ACHN (cell line): ENCODE measurements around the gene ARID4B.

Experiments used
- DNase-seq: peaks from one replicate; pipeline ENCODE4 v3.0.0-alpha.2; 2015
- in situ Hi-C: cut with HindIII; loops from 2 replicates; pipeline ENCODE4 v1.10.0; 2017; ENCODE audit warnings: low sequenced_read_pairs, low pct_ligation_motif_present, low pct_unique_long_range_greater_than_20kb

ARID4B gene

DNA sequence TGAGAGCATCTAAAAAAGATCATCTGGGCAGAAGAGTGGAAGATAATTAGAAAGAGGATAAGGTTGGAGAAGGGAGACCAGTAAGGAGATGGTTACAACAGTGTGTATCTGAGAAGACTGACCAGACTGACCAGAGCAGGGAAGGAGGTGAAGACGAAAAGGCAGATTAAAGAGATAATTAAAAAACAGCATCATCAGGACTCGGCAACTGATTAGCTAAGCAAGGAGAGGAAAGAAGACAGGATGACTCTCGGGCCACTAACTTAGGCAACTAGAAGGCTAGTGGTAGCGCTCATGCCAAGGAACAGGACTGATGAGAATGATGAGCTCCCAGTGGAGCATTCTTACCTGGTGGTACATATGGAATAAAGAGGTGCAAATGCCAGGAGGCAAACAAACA, 170.8 kb downstream of the ARID4B start:
- DNase-seq = no peak
- in situ Hi-C loops = no loop called here

DNA sequence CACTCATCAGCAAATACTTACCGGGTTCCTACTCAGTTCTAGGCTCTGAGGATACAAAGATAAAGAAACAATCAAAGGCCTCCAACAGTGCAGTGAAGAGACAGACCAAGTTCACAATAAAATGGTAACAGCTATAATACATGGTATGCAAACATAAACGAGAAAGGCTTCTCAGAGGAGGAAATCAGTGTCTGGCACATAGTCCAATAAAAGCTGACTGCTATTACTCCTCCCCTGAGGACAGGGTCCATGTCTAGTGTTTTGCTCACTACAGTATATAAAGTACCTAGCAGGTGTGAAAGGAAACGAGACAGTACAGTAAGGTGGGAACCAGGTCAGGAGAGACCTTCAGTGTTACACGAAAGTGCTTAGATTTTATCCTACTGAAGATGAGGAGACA, 171.2 kb downstream of the ARID4B start:
- in situ Hi-C loops = no loop called here
- no peak for DNase-seq

DNA sequence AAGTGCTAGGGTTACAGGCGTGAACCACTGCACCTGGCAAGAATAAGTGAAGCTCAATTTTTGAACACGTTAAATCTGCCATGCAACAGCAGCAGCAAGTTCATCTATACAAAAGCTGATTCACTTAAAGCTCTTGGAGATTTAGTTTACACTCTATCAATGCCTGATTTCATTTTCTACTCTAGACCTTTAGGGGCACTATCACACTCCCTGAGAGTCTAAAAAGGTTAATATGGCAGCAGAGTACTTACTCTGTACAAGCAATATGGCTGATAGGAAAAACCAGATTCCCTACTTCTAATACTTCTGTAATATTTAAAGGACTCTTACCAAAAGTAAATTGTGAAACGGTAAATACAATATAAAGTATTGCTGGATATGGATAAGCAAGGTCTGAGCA, 171.7 kb downstream of the ARID4B start:
- in situ Hi-C loops = no loop called here

DNA sequence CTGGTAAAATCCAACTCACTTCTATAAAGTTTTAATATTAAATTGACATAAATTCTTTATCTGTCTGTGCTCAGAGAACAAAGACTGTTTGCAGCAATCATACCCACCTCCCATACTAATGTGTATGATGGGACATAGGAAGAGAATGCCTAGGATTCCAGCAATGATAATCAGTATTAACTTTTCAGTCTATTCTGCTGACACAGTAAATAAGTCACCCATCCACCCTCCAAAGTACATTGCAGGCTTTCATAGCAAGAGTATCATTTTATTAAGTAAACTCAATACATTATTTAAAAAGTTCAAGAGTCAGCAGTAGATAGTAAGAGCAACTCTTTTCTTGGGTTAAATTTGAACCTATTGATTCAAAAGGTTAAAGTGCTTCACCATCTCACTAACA, 175.7 kb downstream of the ARID4B start:
- in situ Hi-C loops = no loop called here
- DNase-seq = no peak

More for the DNA sequence above, 171.7 kb downstream of the ARID4B start:
- DNase-seq = no peak

DNA sequence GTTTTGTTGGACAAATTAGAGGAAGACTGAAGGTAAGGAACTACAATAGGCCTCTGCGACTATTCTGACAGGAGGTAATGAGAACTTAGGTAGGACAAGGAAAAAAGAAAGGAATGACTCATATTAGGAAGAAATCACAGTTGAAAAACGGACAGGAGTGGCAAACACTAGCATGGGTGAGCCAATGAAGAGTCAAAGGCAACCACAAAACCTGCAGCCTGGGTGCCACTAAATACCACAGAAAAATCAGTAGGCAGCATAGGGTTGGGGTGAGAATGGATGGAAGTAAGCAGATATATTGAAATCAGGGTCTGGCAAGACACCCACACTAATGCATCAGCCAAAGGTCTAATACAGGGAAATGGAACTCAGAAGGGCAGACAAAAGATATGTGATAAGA, 176.9 kb downstream of the ARID4B start:
- in situ Hi-C loops = no loop called here
- no peak for DNase-seq

DNA sequence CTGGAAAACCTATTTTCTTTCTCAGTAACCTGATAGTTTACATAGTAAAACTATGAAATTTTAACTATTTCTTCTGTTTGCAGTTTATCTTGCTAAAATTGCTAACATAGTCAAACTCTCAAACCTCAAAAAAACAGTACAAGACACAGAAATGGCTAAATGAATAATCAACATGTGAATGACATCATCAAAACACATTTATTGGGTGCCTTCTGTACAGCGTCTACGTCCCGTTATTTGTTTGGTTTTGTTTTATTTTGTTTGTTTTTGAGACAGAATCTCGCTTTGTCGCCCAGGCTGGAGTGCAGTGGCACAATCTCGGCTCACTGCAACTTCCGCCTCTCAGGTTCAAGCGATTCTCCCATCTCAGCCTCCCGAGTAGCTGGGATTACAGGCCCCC, 178.2 kb downstream of the ARID4B start:
- in situ Hi-C loops = no loop called here

DNA sequence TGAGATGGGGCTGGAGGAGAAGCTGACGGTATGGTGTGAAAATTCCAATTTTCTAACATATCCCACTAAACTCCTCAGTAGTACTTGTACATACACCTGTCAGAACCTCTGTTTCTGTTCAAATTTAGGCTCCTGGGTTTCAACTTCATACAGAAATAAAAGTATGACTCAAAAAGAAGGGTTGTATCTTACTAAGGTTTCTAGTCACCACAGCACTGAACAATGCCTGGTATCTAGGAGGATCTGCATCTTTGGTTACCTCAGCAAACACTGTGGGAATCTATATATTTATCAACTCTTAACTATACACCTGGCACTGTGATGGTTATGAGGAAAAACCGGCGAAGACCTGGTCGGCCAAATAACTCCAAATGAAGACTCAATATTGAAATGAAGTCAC, 180.7 kb downstream of the ARID4B start:
- DNase-seq = no peak
- in situ Hi-C loops = no loop called here

More for the DNA sequence above, 178.2 kb downstream of the ARID4B start:
- no peak for DNase-seq

DNA sequence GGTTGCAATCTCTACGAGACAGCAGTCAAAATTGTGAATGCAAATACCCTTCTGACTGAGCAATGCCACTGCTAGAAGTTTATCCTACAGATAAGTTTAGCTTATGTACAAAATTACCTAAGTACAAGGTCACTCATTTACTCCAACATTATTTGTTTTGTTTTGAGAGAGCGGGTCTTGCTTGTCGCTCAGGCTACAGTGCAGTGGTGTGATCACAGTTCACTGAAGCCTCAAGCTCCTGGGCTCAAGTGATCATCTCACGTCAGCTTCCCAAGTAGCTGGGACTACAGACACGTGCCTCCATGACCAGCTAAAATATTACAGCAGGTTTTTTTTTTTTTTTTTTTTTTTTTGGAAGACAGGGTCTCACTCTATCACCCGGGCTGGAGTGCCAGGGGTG, 182.3 kb downstream of the ARID4B start:
- in situ Hi-C loops = no loop called here

DNA sequence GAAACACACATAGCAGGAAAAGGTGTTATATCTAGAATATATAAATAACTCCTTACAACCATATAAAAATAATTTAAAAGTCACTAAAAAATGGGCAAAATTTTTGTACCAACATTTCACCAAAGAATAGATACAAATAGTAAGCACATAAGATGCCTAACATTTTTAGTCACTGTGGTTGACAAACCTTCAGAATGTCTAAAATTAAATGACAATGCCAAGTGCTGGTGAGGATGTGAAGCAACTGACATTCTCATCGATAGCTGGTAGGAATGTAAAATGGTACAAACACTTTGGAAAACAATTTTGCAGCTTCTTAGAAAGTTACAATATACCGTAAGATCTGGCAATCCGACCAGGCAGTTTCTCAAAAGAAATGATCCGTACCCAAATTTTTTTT, 185.0 kb downstream of the ARID4B start:
- in situ Hi-C loops = no loop called here
- no peak for DNase-seq

More for the DNA sequence above, 182.3 kb downstream of the ARID4B start:
- DNase-seq = no peak

DNA sequence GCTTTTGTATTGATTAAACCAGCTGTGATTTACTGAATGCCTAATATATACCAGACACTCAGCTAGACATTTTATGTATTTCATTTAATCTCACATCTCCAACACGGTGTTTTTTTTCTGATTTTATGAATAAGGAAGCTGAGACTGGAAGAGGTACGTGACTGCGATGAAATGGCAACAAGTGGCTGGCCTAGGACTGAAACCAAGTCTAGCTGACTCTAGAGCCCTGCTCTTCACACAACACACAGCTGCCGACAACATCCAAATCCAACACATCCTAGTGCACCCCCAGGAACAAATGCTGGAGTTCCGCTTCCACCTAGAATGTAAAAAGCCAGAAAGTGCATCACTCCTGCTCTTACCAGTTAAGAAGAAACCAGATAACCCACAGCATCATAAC, 188.7 kb downstream of the ARID4B start:
- in situ Hi-C loops = no loop called here
- no peak for DNase-seq

DNA sequence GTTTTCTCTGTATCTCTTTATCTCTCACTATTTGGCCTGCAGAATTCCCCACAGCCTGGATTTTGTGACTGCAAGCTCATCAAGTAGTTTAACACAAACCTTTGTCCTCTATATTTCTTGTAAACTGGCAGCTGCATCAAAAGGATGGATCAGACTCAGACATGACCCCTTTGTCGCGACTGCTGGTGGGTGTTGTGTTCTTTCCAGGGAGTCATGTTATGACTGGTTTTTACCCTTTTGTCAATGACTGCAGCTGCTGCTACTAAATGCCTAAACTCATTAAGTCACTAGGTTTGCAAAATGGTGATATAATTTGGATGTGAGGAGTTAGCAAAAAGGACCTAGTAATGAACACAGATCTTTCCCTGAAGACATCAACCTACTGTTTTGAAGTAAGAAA, 189.2 kb downstream of the ARID4B start:
- in situ Hi-C loops = no loop called here
- DNase-seq = no peak

DNA sequence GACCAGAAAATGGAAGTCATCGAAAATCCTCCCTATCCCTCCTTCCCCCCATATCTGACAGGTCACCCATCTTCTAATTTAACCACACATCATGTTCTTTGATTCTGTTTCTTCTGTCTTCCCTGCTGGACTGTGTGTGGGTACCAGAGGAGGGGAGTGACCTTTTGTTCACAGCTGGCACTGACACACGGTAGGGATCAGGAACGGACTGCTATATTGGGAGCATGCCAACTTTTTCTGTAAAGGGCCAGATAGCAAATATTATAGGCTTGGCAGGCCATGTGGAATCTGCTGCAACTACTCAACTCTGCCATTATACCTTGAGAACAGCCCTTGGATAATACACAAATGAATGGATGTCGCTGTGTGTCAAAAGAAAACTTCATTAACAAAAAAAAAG, 191.9 kb downstream of the ARID4B start:
- in situ Hi-C loops = no loop called here
- no peak for DNase-seq

DNA sequence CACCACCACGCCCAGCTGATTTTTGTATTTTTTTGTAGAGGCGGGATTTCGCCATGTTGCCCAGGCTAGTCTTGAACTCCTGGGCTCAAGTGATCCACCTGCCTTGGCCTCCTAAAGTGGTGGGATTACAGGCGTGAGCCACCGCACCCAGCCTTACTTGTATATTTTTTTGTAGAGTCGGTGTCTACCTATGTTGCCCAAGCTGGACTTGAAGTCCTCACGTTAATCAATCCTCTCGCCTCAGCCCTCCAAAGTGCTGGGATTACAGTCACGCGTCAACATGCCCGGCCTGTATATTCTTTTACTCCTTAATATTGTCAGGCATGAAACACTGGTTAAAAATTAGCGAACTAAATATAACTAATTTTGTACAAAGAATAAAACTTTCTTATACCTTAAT, 193.8 kb downstream of the ARID4B start:
- in situ Hi-C loops = no loop called here
- no peak for DNase-seq

DNA sequence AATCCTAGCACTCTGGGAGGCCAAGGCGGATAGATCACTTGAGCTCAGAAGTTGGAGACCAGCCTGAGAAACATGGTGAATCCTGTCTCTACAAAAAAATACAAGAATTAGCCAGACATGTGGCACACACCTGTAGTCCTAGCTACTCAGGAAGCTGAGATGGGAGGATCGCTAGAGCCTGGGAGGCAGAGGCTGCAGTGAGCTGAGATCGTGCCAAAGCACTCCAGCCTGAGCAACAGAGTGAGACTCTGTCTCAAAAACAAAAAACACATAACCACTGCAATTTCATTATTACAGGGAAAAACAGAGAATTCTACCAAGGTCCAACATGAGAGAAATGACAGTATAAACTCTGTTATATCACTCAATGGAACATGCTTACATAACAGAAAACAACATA, 194.9 kb downstream of the ARID4B start:
- DNase-seq = no peak
- in situ Hi-C loops = no loop called here

DNA sequence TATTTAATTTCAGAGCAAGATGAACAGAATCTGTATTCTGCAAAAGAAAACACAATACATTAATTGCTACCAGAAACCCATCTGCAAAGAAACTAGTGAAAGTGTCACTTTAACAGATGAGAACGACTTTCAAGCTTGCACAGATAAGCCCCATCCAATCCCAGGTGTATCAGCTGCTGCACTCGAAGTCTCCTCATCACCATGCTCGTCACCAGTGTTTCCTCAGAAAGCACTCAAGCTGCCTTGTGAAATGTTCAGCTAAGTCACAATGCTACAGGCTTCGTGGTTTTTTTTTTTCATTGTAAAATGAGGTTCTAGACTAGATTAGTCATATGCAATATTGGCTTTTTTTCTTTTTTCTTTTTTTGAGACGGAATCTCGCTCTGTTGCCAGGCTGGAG, 196.0 kb downstream of the ARID4B start:
- in situ Hi-C loops = no loop called here
- no peak for DNase-seq

DNA sequence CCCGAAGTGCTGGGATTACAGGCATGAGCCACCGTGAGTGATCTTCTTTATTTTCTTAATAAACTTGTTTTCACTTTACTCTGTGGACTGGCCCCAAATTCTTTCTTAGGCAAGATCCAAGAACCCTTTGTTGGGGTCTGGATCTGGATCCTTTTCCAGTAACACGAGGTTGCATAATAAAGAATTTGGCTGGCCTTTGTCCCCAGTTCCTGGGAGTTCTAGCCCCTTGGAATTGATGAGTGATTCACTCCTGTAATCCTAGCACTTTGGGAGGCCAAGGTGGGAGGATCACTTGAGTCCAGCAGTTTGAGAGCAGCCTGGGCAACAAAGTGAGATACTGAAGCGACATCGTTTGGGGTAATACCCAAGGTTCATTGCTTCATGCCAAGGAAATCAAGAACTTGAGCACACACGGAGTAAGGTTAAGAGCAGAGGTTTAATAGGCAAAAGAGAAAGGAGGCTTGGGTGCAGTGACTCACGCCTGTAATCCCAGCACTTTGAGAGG, 197.2 kb downstream of the ARID4B start:
- in situ Hi-C loops = no loop called here

DNA sequence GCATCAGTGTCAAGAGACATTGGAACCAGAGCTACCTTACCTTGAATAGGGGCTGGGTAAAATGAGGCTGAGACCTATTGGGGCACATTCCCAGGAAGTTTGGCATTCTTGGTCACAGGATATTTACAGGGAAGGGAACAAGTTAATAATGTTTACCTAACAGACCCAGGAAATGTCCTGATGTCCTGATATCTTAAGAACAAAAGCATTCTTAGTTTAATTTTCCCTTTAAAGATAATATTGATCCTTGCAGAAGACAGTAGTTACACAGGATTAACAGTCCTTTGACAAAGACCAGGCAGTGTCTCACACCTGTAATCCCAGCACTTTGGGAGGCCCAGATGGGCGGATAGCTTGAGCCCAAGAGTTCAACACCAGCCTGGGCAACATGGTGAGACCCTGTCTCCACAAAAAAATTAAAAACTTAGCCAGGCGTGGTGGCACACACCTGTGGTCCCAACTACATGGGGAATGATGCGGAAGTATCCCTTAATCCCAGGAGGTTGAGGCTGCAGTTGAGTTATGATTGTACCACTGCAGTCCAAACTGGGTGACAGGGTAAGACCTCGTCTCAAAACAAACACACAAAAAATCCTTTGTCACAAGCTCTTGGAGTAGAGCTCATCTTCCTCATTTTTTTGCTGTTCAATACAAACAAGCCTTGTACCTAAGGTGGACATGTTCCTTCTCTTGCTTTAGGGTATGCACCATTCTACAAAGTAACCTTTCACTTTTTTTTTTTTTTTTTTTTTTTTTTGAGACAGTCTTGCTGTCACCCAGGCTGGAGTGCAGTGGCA, 198.0 kb downstream of the ARID4B start:
- in situ Hi-C loops = no loop called here
- no peak for DNase-seq

More for the DNA sequence above, 197.2 kb downstream of the ARID4B start:
- DNase-seq = no peak

DNA sequence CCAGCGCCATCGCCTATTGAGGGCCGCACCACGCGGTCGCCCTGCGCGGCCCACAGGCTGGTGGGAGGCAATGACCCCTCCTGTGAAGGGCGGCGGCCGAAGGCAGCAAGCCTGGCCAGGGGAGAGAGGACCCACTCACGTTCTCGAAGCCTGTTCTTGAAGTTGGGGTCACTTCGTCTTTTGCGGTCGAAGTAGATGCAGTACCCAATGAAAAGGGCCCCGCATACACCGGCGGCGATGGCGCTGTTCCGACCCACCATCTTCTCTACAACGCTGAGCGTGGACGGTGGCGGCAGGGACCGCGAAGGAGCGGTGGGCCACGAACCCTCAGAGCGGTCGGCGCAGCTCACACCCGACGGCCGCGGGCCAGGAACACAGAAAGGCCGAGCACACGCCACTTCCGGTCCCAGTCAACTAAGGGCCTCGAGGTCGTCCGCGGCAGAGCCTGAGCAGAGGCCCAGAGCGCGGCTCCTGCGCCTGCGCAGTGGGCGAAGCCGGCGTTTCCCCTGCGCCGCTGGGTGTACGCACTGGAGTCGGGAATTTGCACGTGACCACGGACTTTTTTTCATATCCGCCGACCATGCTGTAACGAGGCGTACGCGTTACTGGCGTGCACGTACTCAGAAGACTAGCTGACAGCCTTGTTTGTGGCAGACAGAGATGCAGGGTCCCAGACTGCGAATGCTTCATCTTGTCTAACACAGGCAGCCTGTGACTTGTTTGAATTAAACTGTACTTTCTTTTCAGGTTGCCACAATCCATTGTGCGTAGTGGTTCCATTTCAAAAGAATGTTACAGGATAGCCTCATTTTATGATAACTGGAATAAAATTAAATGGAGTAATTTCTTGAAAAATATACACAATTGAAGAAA, 199.3 kb downstream of the ARID4B start, which contains the start of gene TOMM20:
TSS of gene TOMM20 (minus strand) at position 382 of the 873 bp plus-strand sequence. CDS start at position 260, 122 bp downstream.
- in situ Hi-C loops = no loop called here
- DNase-seq = peak; percentile 99

DNA sequence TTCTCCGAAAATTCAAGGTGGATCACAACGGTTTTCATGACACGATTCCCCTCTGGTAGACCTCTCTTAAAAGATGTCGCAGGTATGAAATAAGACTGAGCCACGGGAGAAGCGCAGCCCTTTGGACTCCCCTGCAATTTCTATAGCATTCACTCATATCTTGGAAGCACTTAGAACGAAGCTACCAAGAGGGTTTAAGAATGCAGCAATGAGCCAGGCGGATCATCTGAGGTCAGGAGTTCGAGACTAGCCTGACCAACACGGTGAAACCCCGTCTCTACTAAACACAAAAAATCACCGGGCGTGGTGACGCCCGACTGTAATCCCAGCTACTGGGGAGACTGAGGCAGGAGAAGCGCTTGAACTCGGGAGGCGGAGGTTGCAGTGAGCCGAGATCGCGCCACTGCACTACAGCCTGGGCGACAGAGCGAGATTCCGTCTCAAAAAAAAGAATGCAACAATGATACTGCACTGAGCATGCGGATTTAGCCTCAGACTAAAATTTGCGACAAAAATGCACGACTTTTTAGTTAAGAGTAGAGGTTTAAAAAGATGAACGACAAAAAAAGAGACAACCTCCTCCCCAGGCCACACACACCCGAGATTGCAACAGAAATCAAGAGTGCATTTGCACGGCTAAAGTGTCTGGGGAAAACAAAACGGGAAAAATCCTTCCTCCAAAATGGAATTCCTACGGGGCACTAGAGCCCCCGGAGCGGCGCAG, 200.1 kb downstream of the ARID4B start:
- peak; percentile 26 for DNase-seq
- in situ Hi-C loops = no loop called here
